Neural progenitor cell (in vitro differentiated cells): ENCODE results near the gene RRBP1. TPM values are rescaled to one million over a fixed set of nuclear protein-coding genes. Genes with fewer than 3 reads are reported as not detected.

ENCODE experiments used
- DNase-seq: peaks from one replicate; pipeline ENCODE4 v3.0.0-alpha.2; 2016; ENCODE audit warnings: low spot score
- H2AFZ ChIP-seq: fragments of 200-600 bp; sonication (generic); replicated peaks from 2 replicates; pipeline ENCODE4 v1.6.1; 2016; ENCODE audit warnings: antibody characterized with exemption
- H3F3A ChIP-seq: fragments of 200-600 bp; sonication (generic); 2 replicates; pipeline ENCODE4 v1.6.1; 2016; ENCODE audit warnings: antibody characterized with exemption, low read depth
- H3K27ac ChIP-seq: fragments of 200-600 bp; sonication (generic); 2 replicates; pipeline ENCODE4 v1.5.1; 2016; ENCODE audit warnings: mild to moderate bottlenecking
- H3K27me3 ChIP-seq: fragments of 200-600 bp; sonication (generic); 2 replicates; pipeline ENCODE4 v1.6.1; 2016; ENCODE audit warnings: mild to moderate bottlenecking, moderate library complexity
- H3K36me3 ChIP-seq: fragments of 200-600 bp; sonication (generic); 2 replicates; pipeline ENCODE4 v1.5.1; 2016
- H3K4me1 ChIP-seq: fragments of 200-600 bp; sonication (generic); 2 replicates; pipeline ENCODE4 v1.6.1; 2016; ENCODE audit warnings: mixed run types
- H3K4me2 ChIP-seq: fragments of 200-600 bp; sonication (generic); 2 replicates; pipeline ENCODE4 v1.6.1; 2016
- H3K4me3 ChIP-seq: fragments of 200-600 bp; sonication (generic); 2 replicates; pipeline ENCODE4 v1.5.1; 2016
- H3K79me2 ChIP-seq: fragments of 200-600 bp; sonication (generic); 2 replicates; pipeline ENCODE4 v1.6.1; 2016; ENCODE audit warnings: low read depth
- H3K9ac ChIP-seq: fragments of 200-600 bp; sonication (generic); 2 replicates; pipeline ENCODE4 v1.6.1; 2016
- H3K9me3 ChIP-seq: fragments of 200-600 bp; sonication (generic); 2 replicates; pipeline ENCODE4 v1.5.1; 2016; ENCODE audit warnings: low read depth
- H4K20me1 ChIP-seq: fragments of 200-600 bp; sonication (generic); 2 replicates; pipeline ENCODE4 v1.6.1; 2016; ENCODE audit warnings: low read depth
- H3K27ac Mint-ChIP-seq: 3 replicates; pipeline ENCODE4 v1.8.0; 2021; ENCODE audit warnings: mixed read lengths
- H3K27me3 Mint-ChIP-seq: 2 replicates; pipeline ENCODE4 v1.8.0; 2022; ENCODE audit warnings: low read depth, mild to moderate bottlenecking, inconsistent platforms, moderate library complexity, mixed read lengths; ENCODE audit not compliant: insufficient read depth
- H3K36me3 Mint-ChIP-seq: 3 replicates; pipeline ENCODE4 v1.8.0; 2021; ENCODE audit warnings: mixed read lengths
- H3K4me1 Mint-ChIP-seq: 3 replicates; pipeline ENCODE4 v1.8.0; 2021; ENCODE audit warnings: mixed read lengths
- H3K4me3 Mint-ChIP-seq: 3 replicates; pipeline ENCODE4 v1.8.0; 2021; ENCODE audit warnings: mild to moderate bottlenecking, moderate library complexity, mixed read lengths
- H3K9me3 Mint-ChIP-seq: 3 replicates; pipeline ENCODE4 v1.8.0; 2020; ENCODE audit warnings: mixed read lengths
- EZH2 ChIP-seq: fragments of 200-600 bp; sonication (generic); IDR thresholded peaks from 2 replicates; pipeline ENCODE4 v1.6.1; 2017; ENCODE audit warnings: antibody characterized with exemption, mild to moderate bottlenecking, moderate library complexity
- EZH2phosphoT487 ChIP-seq: fragments of 200-600 bp; sonication (generic); IDR thresholded peaks from 2 replicates; pipeline ENCODE4 v1.6.1; 2017; ENCODE audit warnings: antibody characterized with exemption
- total RNA-seq: library from RNA; depleted of rRNA; stranded (reverse); fragments of >200 nt; gene quantifications from 2 replicates; pipeline ENCODE4 v1.2.3, GENCODE V29; 2015; ENCODE audit warnings: low replicate concordance
- TF ChIP-seq, protein P1 (sequence below): fragments of 200-600 bp; sonication (generic); IDR thresholded peaks from 2 replicates; pipeline ENCODE4 v1.5.1; 2017; ENCODE audit warnings: antibody characterized with exemption, mild to moderate bottlenecking

RRBP1 gene
- total RNA-seq, 1 donor from 2014 or later: 18.2 TPM

DNA sequence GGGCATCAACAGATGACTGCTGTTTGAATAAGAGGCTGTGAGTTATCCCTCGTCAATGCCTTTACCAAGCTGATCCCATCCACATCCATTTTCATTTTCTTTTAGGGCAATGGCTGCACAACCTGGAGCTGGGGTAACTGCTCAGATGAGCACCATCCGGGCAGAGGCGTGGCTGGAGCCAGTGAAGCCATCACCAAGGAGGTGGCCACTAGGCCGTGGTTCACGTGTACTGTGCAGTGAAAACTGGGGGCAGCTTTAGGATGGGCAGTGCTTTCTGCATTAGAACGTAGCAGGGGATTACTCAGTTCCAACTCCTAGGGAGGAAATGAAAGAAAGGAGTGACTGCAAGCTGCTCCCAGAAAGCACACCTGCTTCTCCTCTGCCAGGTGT lies 51.2 kb downstream of the RRBP1 start:
- H3F3A ChIP-seq: no peaks in the 10 kb centered on the region
- no peak overlapping the region for H2AFZ ChIP-seq
- H3K27ac ChIP-seq: no peak overlapping the region
- H4K20me1 ChIP-seq: peaks cover 7% of the 10 kb centered on the region
- no peak overlapping the region for H3K27ac Mint-ChIP-seq
- H3K4me3 Mint-ChIP-seq: no peak overlapping the region
- H3K4me3 ChIP-seq: no peak overlapping the region
- H3K9me3 Mint-ChIP-seq: no peaks in the 10 kb centered on the region
- no peak overlapping the region for H3K4me2 ChIP-seq
- H3K27me3 Mint-ChIP-seq: peaks cover 10% of the 10 kb centered on the region
- H3K36me3 ChIP-seq: no peaks in the 10 kb centered on the region
- no peak for DNase-seq
- no peak overlapping the region for H3K9ac ChIP-seq
- H3K79me2 ChIP-seq: no peaks in the 10 kb centered on the region
- peaks cover 9% of the 10 kb centered on the region for H3K4me1 Mint-ChIP-seq
- no peaks in the 10 kb centered on the region for H3K9me3 ChIP-seq
- H3K27me3 ChIP-seq: no peaks in the 10 kb centered on the region
- no peak for TF ChIP-seq EZH2phosphoT487
- no peak for TF ChIP-seq EZH2
- peaks cover 17% of the 10 kb centered on the region for H3K36me3 Mint-ChIP-seq
- peaks cover under 1% of the 10 kb centered on the region for H3K4me1 ChIP-seq

DNA sequence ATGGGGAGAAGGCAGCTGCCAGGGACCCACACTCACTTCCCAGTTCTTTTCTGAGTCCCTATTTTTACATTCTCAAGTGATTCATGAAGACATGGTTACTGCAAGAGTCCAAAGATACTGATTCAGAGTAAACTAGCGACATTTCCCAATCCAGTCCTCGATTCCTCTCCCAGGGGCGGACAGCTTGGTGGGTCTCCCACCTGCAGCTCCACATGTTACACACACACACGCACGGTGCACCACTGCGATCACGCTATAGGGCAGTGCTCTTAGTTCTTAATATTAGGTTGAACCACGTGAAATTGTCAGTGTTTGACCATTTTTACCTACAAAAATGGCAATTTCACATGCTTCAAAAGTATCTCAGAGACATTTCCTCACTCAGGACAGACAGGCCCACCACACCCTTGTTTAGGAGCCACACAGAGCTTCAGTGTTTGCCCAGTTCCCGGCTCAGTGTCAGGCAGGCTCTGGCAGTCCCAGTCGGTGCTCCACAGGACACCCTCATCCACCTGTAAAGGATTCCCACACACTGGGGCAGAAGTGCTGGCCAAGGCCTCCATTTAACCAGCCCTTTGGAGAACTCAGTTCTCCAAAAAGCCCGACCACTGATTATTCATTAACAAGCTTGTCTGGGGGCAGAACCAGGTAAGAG lies 51.8 kb downstream of the RRBP1 start:
- Histone ChIP-seq H3K9ac (no peak overlapping the region), H3K27ac (no peak overlapping the region), H3K36me3 (no peaks in the 10 kb centered on the region), H3K4me1 (no peaks in the 10 kb centered on the region), H3K4me2 (no peak overlapping the region), H3K9me3 (no peaks in the 10 kb centered on the region), H3K4me3 (no peak overlapping the region), H4K20me1 (peaks cover 5% of the 10 kb centered on the region), H3K27me3 (no peaks in the 10 kb centered on the region), H3F3A (no peaks in the 10 kb centered on the region), H3K79me2 (no peaks in the 10 kb centered on the region), H2AFZ (no peak overlapping the region)
- peaks cover 5% of the 10 kb centered on the region for H3K4me1 Mint-ChIP-seq
- no peak overlapping the region for H3K27ac Mint-ChIP-seq
- no peaks in the 10 kb centered on the region for H3K9me3 Mint-ChIP-seq
- H3K27me3 Mint-ChIP-seq: peaks cover 10% of the 10 kb centered on the region
- DNase-seq: no peak
- H3K36me3 Mint-ChIP-seq: peaks cover 17% of the 10 kb centered on the region
- TF ChIP-seq EZH2phosphoT487: no peak
- TF ChIP-seq EZH2: no peak
- TF ChIP-seq, protein P1, sequence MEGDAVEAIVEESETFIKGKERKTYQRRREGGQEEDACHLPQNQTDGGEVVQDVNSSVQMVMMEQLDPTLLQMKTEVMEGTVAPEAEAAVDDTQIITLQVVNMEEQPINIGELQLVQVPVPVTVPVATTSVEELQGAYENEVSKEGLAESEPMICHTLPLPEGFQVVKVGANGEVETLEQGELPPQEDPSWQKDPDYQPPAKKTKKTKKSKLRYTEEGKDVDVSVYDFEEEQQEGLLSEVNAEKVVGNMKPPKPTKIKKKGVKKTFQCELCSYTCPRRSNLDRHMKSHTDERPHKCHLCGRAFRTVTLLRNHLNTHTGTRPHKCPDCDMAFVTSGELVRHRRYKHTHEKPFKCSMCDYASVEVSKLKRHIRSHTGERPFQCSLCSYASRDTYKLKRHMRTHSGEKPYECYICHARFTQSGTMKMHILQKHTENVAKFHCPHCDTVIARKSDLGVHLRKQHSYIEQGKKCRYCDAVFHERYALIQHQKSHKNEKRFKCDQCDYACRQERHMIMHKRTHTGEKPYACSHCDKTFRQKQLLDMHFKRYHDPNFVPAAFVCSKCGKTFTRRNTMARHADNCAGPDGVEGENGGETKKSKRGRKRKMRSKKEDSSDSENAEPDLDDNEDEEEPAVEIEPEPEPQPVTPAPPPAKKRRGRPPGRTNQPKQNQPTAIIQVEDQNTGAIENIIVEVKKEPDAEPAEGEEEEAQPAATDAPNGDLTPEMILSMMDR: no peak
- H3K4me3 Mint-ChIP-seq: no peak overlapping the region

DNA sequence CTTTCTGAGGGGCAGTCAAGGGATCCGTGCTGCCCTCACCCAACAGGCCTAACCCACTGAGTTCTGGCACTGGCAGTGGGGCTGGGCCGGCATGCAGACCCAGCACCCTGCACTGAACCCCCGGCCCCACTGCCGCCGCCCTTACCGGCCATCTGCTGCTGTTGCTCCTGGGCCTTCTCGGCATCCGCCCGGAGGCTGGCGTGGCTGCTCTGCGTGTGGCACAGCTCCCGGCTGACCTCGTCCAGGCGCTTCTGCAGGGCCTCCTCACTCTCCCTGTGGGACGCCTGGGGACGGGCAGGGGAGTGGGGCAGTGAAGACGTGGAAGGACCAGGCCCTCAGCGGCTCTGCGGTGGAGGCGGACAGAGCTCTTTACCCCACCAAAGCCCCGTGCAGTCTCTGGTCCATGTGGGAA lies 52.4 kb downstream of the RRBP1 start:
- no peaks in the 10 kb centered on the region for H3F3A ChIP-seq
- peaks cover 5% of the 10 kb centered on the region for H4K20me1 ChIP-seq
- no peaks in the 10 kb centered on the region for H3K79me2 ChIP-seq
- no peak overlapping the region for H3K27ac ChIP-seq
- Mint-ChIP-seq H3K27ac (no peak overlapping the region), H3K4me1 (peaks cover 5% of the 10 kb centered on the region), H3K4me3 (no peak overlapping the region), H3K9me3 (no peaks in the 10 kb centered on the region), H3K36me3 (peaks cover 17% of the 10 kb centered on the region), H3K27me3 (peaks cover 10% of the 10 kb centered on the region)
- DNase-seq: no peak
- no peaks in the 10 kb centered on the region for H3K27me3 ChIP-seq
- H2AFZ ChIP-seq: no peak overlapping the region
- H3K9me3 ChIP-seq: no peaks in the 10 kb centered on the region
- H3K4me1 ChIP-seq: no peaks in the 10 kb centered on the region
- no peak overlapping the region for H3K9ac ChIP-seq
- TF ChIP-seq, protein P1: no peak
- TF ChIP-seq EZH2phosphoT487 (no peak), EZH2 (no peak)
- H3K4me3 ChIP-seq: no peak overlapping the region
- no peak overlapping the region for H3K4me2 ChIP-seq
- H3K36me3 ChIP-seq: no peaks in the 10 kb centered on the region

DNA sequence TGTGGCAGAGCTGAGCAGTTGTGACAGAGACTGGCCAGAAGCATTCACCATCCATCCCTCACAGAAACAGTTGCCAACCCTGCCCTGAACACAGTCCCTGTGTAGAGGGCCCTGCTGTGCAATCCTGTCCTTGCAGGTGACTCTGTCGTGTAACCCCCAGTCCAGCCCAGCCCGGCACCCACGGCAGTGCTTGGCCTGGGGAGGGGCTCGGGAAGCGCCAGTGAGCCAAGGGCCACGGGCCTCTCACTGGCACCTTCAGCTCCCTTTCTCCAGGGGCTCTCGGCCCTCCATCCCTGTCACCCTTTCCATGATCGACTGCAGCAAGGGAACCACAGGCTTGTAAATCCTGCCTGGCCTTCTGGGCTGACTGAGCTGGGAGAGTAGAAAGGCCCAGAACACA lies 53.0 kb downstream of the RRBP1 start:
- no peaks in the 10 kb centered on the region for H3F3A ChIP-seq
- H3K27me3 Mint-ChIP-seq: peaks cover 10% of the 10 kb centered on the region
- TF ChIP-seq EZH2phosphoT487 (no peak), EZH2 (no peak)
- TF ChIP-seq, protein P1: no peak
- H3K4me3 Mint-ChIP-seq: no peak overlapping the region
- H2AFZ ChIP-seq: no peak overlapping the region
- H3K36me3 ChIP-seq: no peaks in the 10 kb centered on the region
- no peak overlapping the region for H3K27ac Mint-ChIP-seq
- no peaks in the 10 kb centered on the region for H3K27me3 ChIP-seq
- no peaks in the 10 kb centered on the region for H3K9me3 Mint-ChIP-seq
- peaks cover 5% of the 10 kb centered on the region for H3K4me1 Mint-ChIP-seq
- H3K4me2 ChIP-seq: no peak overlapping the region
- DNase-seq: no peak
- H3K36me3 Mint-ChIP-seq: peaks cover 20% of the 10 kb centered on the region
- H3K79me2 ChIP-seq: no peaks in the 10 kb centered on the region
- no peak overlapping the region for H3K4me3 ChIP-seq
- no peaks in the 10 kb centered on the region for H3K9me3 ChIP-seq
- peaks cover 5% of the 10 kb centered on the region for H4K20me1 ChIP-seq
- H3K4me1 ChIP-seq: no peaks in the 10 kb centered on the region
- H3K27ac ChIP-seq: no peak overlapping the region
- no peak overlapping the region for H3K9ac ChIP-seq
